ENCODE measurements around the gene CD207. TPM values are rescaled to one million over a fixed set of nuclear protein-coding genes. Genes with fewer than 3 reads are reported as not detected.

Gene CD207
- total and polyA plus RNA-seq, 2 experiments from 2014 or later: not detected

DNA sequence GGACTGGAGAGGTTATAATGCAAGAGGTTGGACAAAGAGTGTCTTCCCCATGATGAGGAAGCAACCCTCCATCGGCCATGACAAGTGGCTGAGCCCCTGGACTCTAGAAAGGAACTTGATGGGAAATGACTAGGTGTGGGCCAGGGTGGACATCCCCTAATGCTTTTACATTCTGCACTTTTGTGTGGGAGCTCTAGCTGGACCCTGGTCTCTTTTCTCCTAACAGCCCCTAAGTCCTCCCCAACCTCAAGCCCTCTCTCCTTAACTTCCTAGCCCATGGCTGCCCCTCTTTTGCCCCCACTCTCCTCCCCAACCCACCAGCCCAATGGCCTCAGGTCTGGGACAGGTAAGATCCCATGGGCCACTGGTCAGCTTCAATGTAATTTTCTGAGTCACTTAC, 2.4 kb downstream of the CD207 start:
- no peak overlapping the region for H3K27ac ChIP-seq
- no peak overlapping the region for H2AFZ ChIP-seq
- H3K4me3 ChIP-seq: no peak overlapping the region
- no peak for DNase-seq (ENCODE audit: low spot score)
- no peak overlapping the region for H3K4me2 ChIP-seq
- H3K27me3 ChIP-seq: no peaks in the 10 kb centered on the region
- H3K4me1 ChIP-seq (ENCODE audit: insufficient read depth): no peaks in the 10 kb centered on the region
- H3K79me2 ChIP-seq: no peaks in the 10 kb centered on the region
- H4K20me1 ChIP-seq (ENCODE audit: insufficient read depth, poor library complexity, severe bottlenecking): no peaks in the 10 kb centered on the region
- no peaks in the 10 kb centered on the region for H3K9me2 ChIP-seq (replicated peaks; ENCODE audit: insufficient read depth)
- 86% methylated on average over 1 of the region's 1 CpG for WGBS (ENCODE audit: low lambda C conversion rate, missing lambda C conversion rate)
- no peaks in the 10 kb centered on the region for H3K9me3 ChIP-seq (ENCODE audit: low read depth)
- no peak for TF ChIP-seq CTCF (IDR thresholded peaks at IDR 0.05; ENCODE audit: poor library complexity)
- no peak for TF ChIP-seq EZH2 (IDR thresholded peaks at IDR 0.05; ENCODE audit: borderline replicate concordance)
- no peaks in the 10 kb centered on the region for H3K36me3 ChIP-seq (replicated peaks; ENCODE audit: insufficient read depth, low read depth)

DNA sequence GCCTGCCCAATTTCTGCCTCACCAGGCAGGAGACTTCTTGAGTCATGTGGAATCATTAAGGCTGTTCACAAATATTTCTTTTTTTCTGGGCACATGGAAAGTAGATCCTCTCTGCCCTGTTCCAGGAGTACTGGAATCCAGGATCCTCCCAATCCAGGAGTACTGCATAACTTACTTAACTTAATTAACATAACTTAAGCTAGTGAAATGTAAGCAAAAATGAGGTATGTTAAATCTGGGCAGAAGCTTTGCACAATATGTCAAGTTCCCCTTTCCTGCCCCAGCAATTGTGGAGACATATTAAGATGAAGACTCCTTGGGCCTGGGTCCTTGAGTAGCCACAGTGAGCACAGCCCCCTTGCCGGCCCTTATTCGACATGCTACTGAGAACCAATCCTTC, 3.2 kb downstream of the CD207 start:
- H2AFZ ChIP-seq: no peak overlapping the region
- H4K20me1 ChIP-seq (ENCODE audit: insufficient read depth, poor library complexity, severe bottlenecking): no peaks in the 10 kb centered on the region
- no peak for TF ChIP-seq EZH2 (IDR thresholded peaks at IDR 0.05; ENCODE audit: borderline replicate concordance)
- no peak for TF ChIP-seq CTCF (IDR thresholded peaks at IDR 0.05; ENCODE audit: poor library complexity)
- no peak for TF ChIP-seq EZH2phosphoT487 (IDR thresholded peaks at IDR 0.05; ENCODE audit: low read depth, severe bottlenecking, unreplicated experiment)
- no peaks in the 10 kb centered on the region for H3K27me3 ChIP-seq
- no peaks in the 10 kb centered on the region for H3K9me3 ChIP-seq (ENCODE audit: low read depth)
- H3K79me2 ChIP-seq: no peaks in the 10 kb centered on the region
- H3K27ac ChIP-seq: no peak overlapping the region
- H3K4me2 ChIP-seq: no peak overlapping the region
- no peaks in the 10 kb centered on the region for H3K4me1 ChIP-seq (ENCODE audit: insufficient read depth)
- DNase-seq (ENCODE audit: low spot score): no peak
- no peak overlapping the region for H3K4me3 ChIP-seq
- 97% methylated on average over 2 of the region's 2 CpGs for WGBS (ENCODE audit: low lambda C conversion rate, missing lambda C conversion rate)
- no peaks in the 10 kb centered on the region for H3K36me3 ChIP-seq (replicated peaks; ENCODE audit: insufficient read depth, low read depth)
- H3K9me2 ChIP-seq (replicated peaks; ENCODE audit: insufficient read depth): no peaks in the 10 kb centered on the region

DNA sequence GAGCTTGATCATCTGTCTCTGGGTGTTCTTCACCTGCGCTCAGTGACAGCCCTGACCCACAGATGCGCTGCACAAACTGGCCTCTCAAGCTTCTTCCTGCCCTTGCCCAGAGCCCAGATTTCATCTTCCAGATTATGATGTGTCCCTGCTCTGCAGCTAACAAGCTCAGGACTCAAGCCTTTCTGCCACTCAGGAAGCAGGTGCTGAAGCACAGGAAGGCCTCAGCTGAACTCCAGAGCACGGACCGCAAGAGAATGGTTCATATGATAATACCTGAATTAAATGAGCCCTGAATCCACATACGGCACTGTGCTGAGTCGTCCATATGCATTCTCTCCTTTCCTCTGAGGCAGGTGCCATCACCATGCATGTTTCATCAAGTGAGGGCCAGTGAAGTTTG, 3.8 kb downstream of the CD207 start:
- DNase-seq (ENCODE audit: low spot score): no peak
- H3K4me2 ChIP-seq: no peak overlapping the region
- 95% methylated on average over 6 of the region's 6 CpGs for WGBS (ENCODE audit: low lambda C conversion rate, missing lambda C conversion rate)
- H3K79me2 ChIP-seq: no peaks in the 10 kb centered on the region
- no peaks in the 10 kb centered on the region for H3K36me3 ChIP-seq (replicated peaks; ENCODE audit: insufficient read depth, low read depth)
- no peaks in the 10 kb centered on the region for H3K9me3 ChIP-seq (ENCODE audit: low read depth)
- no peak overlapping the region for H2AFZ ChIP-seq
- H3K4me1 ChIP-seq (ENCODE audit: insufficient read depth): no peaks in the 10 kb centered on the region
- no peaks in the 10 kb centered on the region for H3K9me2 ChIP-seq (replicated peaks; ENCODE audit: insufficient read depth)
- no peak overlapping the region for H3K27ac ChIP-seq
- H4K20me1 ChIP-seq (ENCODE audit: insufficient read depth, poor library complexity, severe bottlenecking): no peaks in the 10 kb centered on the region
- no peak overlapping the region for H3K4me3 ChIP-seq
- H3K27me3 ChIP-seq: no peaks in the 10 kb centered on the region
- TF ChIP-seq EZH2phosphoT487 (IDR thresholded peaks at IDR 0.05; ENCODE audit: low read depth, severe bottlenecking, unreplicated experiment) (no peak), CTCF (IDR thresholded peaks at IDR 0.05; ENCODE audit: poor library complexity) (no peak), EZH2 (IDR thresholded peaks at IDR 0.05; ENCODE audit: borderline replicate concordance) (no peak)

DNA sequence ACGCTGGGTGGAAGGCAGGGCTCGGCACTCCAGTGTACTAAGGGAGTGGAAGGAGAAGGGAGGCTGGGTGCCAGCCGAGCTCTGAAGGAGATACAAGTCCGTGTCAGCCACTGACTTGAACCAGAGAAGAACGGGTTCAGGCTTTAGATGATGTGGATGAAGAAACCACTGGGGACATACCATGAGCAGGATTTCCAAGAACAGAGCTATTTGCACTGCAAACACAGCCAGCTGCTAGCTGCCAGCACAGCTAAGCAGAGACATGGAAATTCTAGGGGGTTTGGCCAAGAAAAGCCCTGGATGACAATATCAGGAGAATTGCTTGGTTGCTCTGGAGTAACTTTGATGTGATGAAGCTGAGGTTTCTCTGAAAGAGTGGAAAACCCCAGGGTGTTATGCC, 5.2 kb downstream of the CD207 start:
- peak; percentile 26 for DNase-seq (ENCODE audit: low spot score)
- Histone ChIP-seq H3K79me2 (no peaks in the 10 kb centered on the region), H3K4me1 (ENCODE audit: insufficient read depth) (no peaks in the 10 kb centered on the region), H3K27me3 (no peaks in the 10 kb centered on the region), H3K27ac (no peak overlapping the region), H4K20me1 (ENCODE audit: insufficient read depth, poor library complexity, severe bottlenecking) (no peaks in the 10 kb centered on the region), H2AFZ (no peak overlapping the region), H3K4me2 (no peak overlapping the region), H3K9me3 (ENCODE audit: low read depth) (no peaks in the 10 kb centered on the region), H3K4me3 (no peak overlapping the region), H3K36me3 (replicated peaks; ENCODE audit: insufficient read depth, low read depth) (no peaks in the 10 kb centered on the region), H3K9me2 (replicated peaks; ENCODE audit: insufficient read depth) (no peaks in the 10 kb centered on the region)
- 77% methylated on average over 5 of the region's 5 CpGs for WGBS (ENCODE audit: low lambda C conversion rate, missing lambda C conversion rate)
- no peak for TF ChIP-seq EZH2 (IDR thresholded peaks at IDR 0.05; ENCODE audit: borderline replicate concordance)
- no peak for TF ChIP-seq CTCF (IDR thresholded peaks at IDR 0.05; ENCODE audit: poor library complexity)
- no peak for TF ChIP-seq EZH2phosphoT487 (IDR thresholded peaks at IDR 0.05; ENCODE audit: low read depth, severe bottlenecking, unreplicated experiment)
